Hepatocyte (in vitro differentiated cells): ENCODE data around the gene PPM1G.

Experiments used
- CTCF ChIP-seq: fragments of 200-600 bp; sonication (generic); IDR thresholded peaks from 2 replicates; pipeline ENCODE4 v1.5.1; 2016; ENCODE audit warnings: antibody characterized with exemption, mild to moderate bottlenecking; ENCODE audit not compliant: poor library complexity
- EZH2 ChIP-seq: fragments of 200-600 bp; sonication (generic); IDR thresholded peaks from 2 replicates; pipeline ENCODE4 v1.6.1; 2016; ENCODE audit warnings: antibody characterized with exemption, mild to moderate bottlenecking, borderline replicate concordance
- EZH2phosphoT487 ChIP-seq: fragments of 200-600 bp; sonication (generic); IDR thresholded peaks from one replicate; pipeline ENCODE4 v1.6.1; 2018; ENCODE audit warnings: antibody characterized with exemption, mild to moderate bottlenecking, low read depth, moderate library complexity; ENCODE audit not compliant: unreplicated experiment, severe bottlenecking

GRCh38 chr2:27428978-27429541 is 19.7 kb upstream of the PPM1G start:
- TF ChIP-seq CTCF (no peak), EZH2 (no peak), EZH2phosphoT487 (no peak)
